SK-N-SH (cell line): ENCODE measurements around the gene NPIPB2. TPM values are rescaled to one million over a fixed set of nuclear protein-coding genes. Genes with fewer than 3 reads are reported as not detected.

Experiments
- CTCF ChIA-PET: fragments of 300-600, 350-600 bp; formaldehyde crosslinking; extraction: SDS; loops from one replicate; lab custom pipeline; 2021; lab: Yijun Ruan, JAX
- POLR2A ChIA-PET: fragments of 350-600 bp; sonication (Branson Sonifier 250); formaldehyde crosslinking; extraction: SDS; loops from one replicate; lab custom pipeline; 2020; ENCODE audit warnings: antibody characterized with exemption, inconsistent platforms; lab: Yijun Ruan, JAX
- DNase-seq: peaks from one replicate; pipeline ENCODE4 v3.0.0; 2012
- H2AFZ ChIP-seq: fragments of 200-600 bp; sonication (generic); 2 replicates; pipeline ENCODE4 v1.8.1; 2016; ENCODE audit warnings: antibody characterized with exemption, mild to moderate bottlenecking, low read depth
- H3F3A ChIP-seq: fragments of 200-600 bp; sonication (generic); replicated peaks from 2 replicates; pipeline ENCODE3; 2016; ENCODE audit warnings: antibody characterized with exemption, mild to moderate bottlenecking; ENCODE audit not compliant: insufficient read depth
- H3K27ac ChIP-seq, 2 experiments: fragments of 200-500 bp in 1 of 2; fragments of 200-600 bp in 1 of 2; sonication (Bioruptor generic) in 1 of 2; sonication (generic), shearing (Covaris generic) in 1 of 2; 2 replicates each; pipeline versions ENCODE4 v1.5.1 to v1.6.1; 2014 to 2016; ENCODE audit warnings: low read depth in 2 of 2, inconsistent platforms in 1 of 2, low read length in 1 of 2, mild to moderate bottlenecking in 1 of 2, mixed read lengths in 1 of 2
- H3K27me3 ChIP-seq: fragments of 200-600 bp; sonication (generic), shearing (Covaris generic); 2 replicates; pipeline ENCODE4 v1.6.1; 2016; ENCODE audit warnings: mixed run types; ENCODE audit not compliant: insufficient read depth
- H3K36me3 ChIP-seq, 2 experiments: fragments of 200-500 bp in 1 of 2; fragments of 200-600 bp in 1 of 2; sonication (Bioruptor generic) in 1 of 2; sonication (generic) in 1 of 2; replicated peaks in 1 of 2; 2 replicates each; pipeline versions ENCODE3 to v1.5.1; 2014 to 2016; ENCODE audit warnings: low read length in 1 of 2, mild to moderate bottlenecking in 1 of 2; ENCODE audit not compliant: insufficient read depth in 2 of 2, control insufficient read depth in 1 of 2
- H3K4me1 ChIP-seq, 2 experiments: fragments of 200-500 bp in 1 of 2; fragments of 200-600 bp in 1 of 2; sonication (Bioruptor generic) in 1 of 2; sonication (generic), shearing (Covaris generic) in 1 of 2; 2 replicates each; pipeline versions ENCODE4 v1.5.1 to v1.6.1; 2014 to 2016; ENCODE audit warnings: low read depth in 1 of 2, low read length in 1 of 2, mixed run types in 1 of 2; ENCODE audit not compliant: insufficient read depth in 2 of 2, control insufficient read depth in 1 of 2
- H3K4me2 ChIP-seq: fragments of 200-600 bp; sonication (generic), shearing (Covaris generic); 2 replicates; pipeline ENCODE4 v1.6.1; 2017; ENCODE audit warnings: mixed run types
- H3K4me3 ChIP-seq, 2 experiments: fragments of 200-500 bp in 1 of 2; fragments of 200-600 bp in 1 of 2; sonication (Bioruptor generic) in 1 of 2; sonication (generic), shearing (Covaris generic) in 1 of 2; 2 replicates each; pipeline versions ENCODE4 v1.5.1 to v1.8.1; 2014 to 2016; ENCODE audit warnings: low read depth in 2 of 2, inconsistent platforms in 1 of 2, low read length in 1 of 2, mild to moderate bottlenecking in 1 of 2, mixed read lengths in 1 of 2, moderate library complexity in 1 of 2
- H3K79me2 ChIP-seq: fragments of 200-600 bp; sonication (generic); 2 replicates; pipeline ENCODE4 v1.8.1; 2017; ENCODE audit warnings: mild to moderate bottlenecking; ENCODE audit not compliant: insufficient read depth
- H3K9ac ChIP-seq: fragments of 200-600 bp; sonication (generic); 2 replicates; pipeline ENCODE4 v1.6.1; 2017; ENCODE audit warnings: mixed run types
- H3K9me2 ChIP-seq: fragments of 200-600 bp; sonication (generic); 2 replicates; pipeline ENCODE4 v1.6.1; 2017; ENCODE audit warnings: mixed run types
- H3K9me3 ChIP-seq: fragments of 200-600 bp; sonication (generic); 2 replicates; pipeline ENCODE4 v1.6.1; 2017; ENCODE audit warnings: mixed run types, mild to moderate bottlenecking, moderate library complexity
- H4K20me1 ChIP-seq: fragments of 200-600 bp; sonication (generic); 2 replicates; pipeline ENCODE4 v1.6.1; 2017; ENCODE audit warnings: mild to moderate bottlenecking, mixed run types; ENCODE audit not compliant: insufficient read depth
- CHD2 ChIP-seq: fragments of 150-350 bp; IDR thresholded peaks from 2 replicates; pipeline ENCODE4 v1.6.1; 2018; ENCODE audit warnings: low read length; ENCODE audit not compliant: partially characterized antibody
- EP300 ChIP-seq, 2 experiments: IDR thresholded peaks; 2 replicates each; pipeline versions ENCODE4 v1.4.0 to v1.6.1; 2012; ENCODE audit warnings: borderline replicate concordance in 1 of 2, low read depth in 1 of 2, low read length in 1 of 2
- FOXM1 ChIP-seq: IDR thresholded peaks from 2 replicates; pipeline ENCODE4 v1.4.0; 2012; ENCODE audit warnings: low read depth, mild to moderate bottlenecking
- GABPA ChIP-seq: IDR thresholded peaks from 2 replicates; pipeline ENCODE4 v1.4.0; 2012; ENCODE audit warnings: low read depth, mild to moderate bottlenecking
- GATA2 ChIP-seq: sonication (generic); formaldehyde crosslinking; IDR thresholded peaks from 2 replicates; pipeline ENCODE4 v1.5.0; 2020; ENCODE audit warnings: mild to moderate bottlenecking, missing genetic modification reagents
- MAX ChIP-seq: IDR thresholded peaks from 2 replicates; pipeline ENCODE4 v1.4.0; 2012; ENCODE audit warnings: low read depth
- NFIC ChIP-seq: IDR thresholded peaks from 2 replicates; pipeline ENCODE4 v1.4.0; 2012; ENCODE audit warnings: borderline replicate concordance
- NRF1 ChIP-seq: IDR thresholded peaks from 2 replicates; pipeline ENCODE4 v1.6.1; 2012; ENCODE audit warnings: low read depth, mild to moderate bottlenecking, low read length
- POLR2AphosphoS5 ChIP-seq: IDR thresholded peaks from 2 replicates; pipeline ENCODE4 v1.6.1; 2012; ENCODE audit warnings: low read depth, low read length
- RAD21 ChIP-seq: IDR thresholded peaks from 2 replicates; pipeline ENCODE4 v1.6.1; 2012; ENCODE audit warnings: mild to moderate bottlenecking, low read length
- RCOR1 ChIP-seq: fragments of 150-350 bp; IDR thresholded peaks from 2 replicates; pipeline ENCODE4 v1.6.1; 2017; ENCODE audit warnings: antibody characterized with exemption, low read length
- RFX5 ChIP-seq: IDR thresholded peaks from 2 replicates; pipeline ENCODE4 v1.6.1; 2012; ENCODE audit warnings: mild to moderate bottlenecking, improper control_type of control experiment, low read length
- TAF1 ChIP-seq: IDR thresholded peaks from 2 replicates; pipeline ENCODE4 v1.6.1; 2012; ENCODE audit warnings: low read depth, mild to moderate bottlenecking, low read length, moderate library complexity, borderline replicate concordance
- TCF12 ChIP-seq: IDR thresholded peaks from 2 replicates; pipeline ENCODE4 v1.4.0; 2012
- TEAD4 ChIP-seq: IDR thresholded peaks from 2 replicates; pipeline ENCODE4 v1.4.0; 2012; ENCODE audit warnings: mild to moderate bottlenecking, borderline replicate concordance; ENCODE audit not compliant: insufficient read depth
- USF2 ChIP-seq: fragments of 150-350 bp; IDR thresholded peaks from 2 replicates; pipeline ENCODE4 v1.6.1; 2017; ENCODE audit warnings: antibody characterized with exemption, low read length, low read depth, borderline replicate concordance
- WGBS: methylation state at CpG from one replicate; pipeline ENCODE4 v1.1.6; 2017; ENCODE audit warnings: low lambda C conversion rate; 5-methylcytosine and 5-hydroxymethylcytosine counted together
- polyA plus RNA-seq, 3 experiments: library from polyadenylated mRNA; depleted of rRNA; stranded (reverse); fragments of >200 nt; gene quantifications; 2 replicates each; pipeline ENCODE4 v1.2.3, GENCODE V29; 2012
- TF ChIP-seq, protein P1 (sequence below): IDR thresholded peaks from 2 replicates; pipeline ENCODE4 v1.4.0; 2012; ENCODE audit warnings: low read depth, borderline replicate concordance
- TF ChIP-seq, protein P2 (sequence below): IDR thresholded peaks from 2 replicates; pipeline ENCODE4; 2012

Gene NPIPB2
- polyA plus RNA-seq, 1 of the 3 experiments (the other 2 are of a cell fraction) = 9.3 TPM

DNA sequence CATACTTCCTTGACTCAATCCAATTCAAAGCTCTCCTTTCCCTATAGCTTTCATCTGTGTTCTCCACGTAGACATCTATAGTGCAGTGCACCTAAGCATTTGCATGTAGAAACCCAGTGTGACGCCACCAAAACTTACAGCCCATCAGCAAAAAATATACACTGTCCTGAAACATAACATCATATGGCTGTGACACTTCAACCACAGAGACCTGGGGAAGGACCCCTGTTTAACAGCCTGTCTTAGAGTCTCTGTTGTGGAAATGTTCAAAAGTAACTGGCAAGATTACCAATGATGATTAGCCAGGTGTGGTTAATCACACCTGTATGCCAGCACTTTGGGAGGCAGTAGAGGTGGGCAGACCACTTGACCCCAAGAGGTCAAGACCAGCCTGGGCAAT, 48.3 kb downstream of the NPIPB2 start (continued):
- TF ChIP-seq, protein P1, sequence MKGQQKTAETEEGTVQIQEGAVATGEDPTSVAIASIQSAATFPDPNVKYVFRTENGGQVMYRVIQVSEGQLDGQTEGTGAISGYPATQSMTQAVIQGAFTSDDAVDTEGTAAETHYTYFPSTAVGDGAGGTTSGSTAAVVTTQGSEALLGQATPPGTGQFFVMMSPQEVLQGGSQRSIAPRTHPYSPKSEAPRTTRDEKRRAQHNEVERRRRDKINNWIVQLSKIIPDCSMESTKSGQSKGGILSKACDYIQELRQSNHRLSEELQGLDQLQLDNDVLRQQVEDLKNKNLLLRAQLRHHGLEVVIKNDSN = no peak
- TF ChIP-seq, all 33 proteins: peak for 0

DNA sequence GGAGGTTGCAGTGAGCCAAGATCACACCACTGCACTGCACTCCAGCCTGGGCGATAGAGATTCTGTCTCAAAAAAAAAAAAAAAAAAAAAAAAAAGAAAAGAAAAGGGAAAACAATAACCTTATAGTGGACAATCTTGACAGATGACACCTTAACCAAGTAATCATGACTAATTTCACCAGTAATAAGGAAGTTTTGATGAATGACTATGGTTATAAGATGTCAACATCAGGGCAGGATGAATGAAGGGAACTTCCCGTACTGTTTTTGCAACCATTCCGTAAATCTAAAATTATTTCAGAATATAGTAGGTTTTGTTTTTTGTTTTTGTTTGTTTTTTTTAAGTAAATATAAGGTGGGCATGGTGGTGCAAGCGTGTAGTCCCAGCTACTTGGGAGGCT, 49.1 kb downstream of the NPIPB2 start:
- Histone ChIP-seq H3K9me3 (no peaks in the 10 kb centered on the region), H2AFZ (no peak overlapping the region), H3K4me1 (peaks cover 0 to 17% of the 10 kb centered on the region in 2 experiments; a peak in 1 of 4 replicates), H3K4me3 (no peak overlapping the region), H4K20me1 (peaks cover 26% of the 10 kb centered on the region), H3K79me2 (peaks cover 79% of the 10 kb centered on the region), H3K27ac (no peak overlapping the region), H3K9ac (no peak overlapping the region), H3F3A (peaks cover 33% of the 10 kb centered on the region), H3K4me2 (no peak overlapping the region), H3K27me3 (no peaks in the 10 kb centered on the region), H3K36me3 (peaks cover 28 to 65% of the 10 kb centered on the region in 2 experiments), H3K9me2 (no peaks in the 10 kb centered on the region)
- POLR2A ChIA-PET = no interaction called here
- TF ChIP-seq, protein P1 = no peak
- TF ChIP-seq GATA2 (CRISPR knock-in tag) (no peak), TAF1 (no peak), CHD2 (no peak), FOXM1 (no peak), RCOR1 (no peak), GABPA (no peak), RFX5 (no peak), NFIC (no peak), NRF1 (no peak), EP300 (IDR thresholded peaks at IDR 0.05; ENCODE audit: borderline replicate concordance in 1 of 2, low read depth in 1 of 2, low read length in 1 of 2) (no peak), USF2 (no peak), RAD21 (no peak), TEAD4 (no peak), MAX (no peak), TCF12 (no peak), POLR2AphosphoS5 (no peak)
- TF ChIP-seq, protein P2, sequence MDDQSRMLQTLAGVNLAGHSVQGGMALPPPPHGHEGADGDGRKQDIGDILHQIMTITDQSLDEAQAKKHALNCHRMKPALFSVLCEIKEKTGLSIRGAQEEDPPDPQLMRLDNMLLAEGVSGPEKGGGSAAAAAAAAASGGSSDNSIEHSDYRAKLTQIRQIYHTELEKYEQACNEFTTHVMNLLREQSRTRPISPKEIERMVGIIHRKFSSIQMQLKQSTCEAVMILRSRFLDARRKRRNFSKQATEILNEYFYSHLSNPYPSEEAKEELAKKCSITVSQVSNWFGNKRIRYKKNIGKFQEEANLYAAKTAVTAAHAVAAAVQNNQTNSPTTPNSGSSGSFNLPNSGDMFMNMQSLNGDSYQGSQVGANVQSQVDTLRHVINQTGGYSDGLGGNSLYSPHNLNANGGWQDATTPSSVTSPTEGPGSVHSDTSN = no peak
- CTCF ChIA-PET = interaction anchor here (1.5 kb wide), 1 partner anchor 176 kb away, joined by 3 read pairs; no protein-coding TSS in a partner anchor
- no peak for DNase-seq
- 94% methylated on average over 4 of the region's 4 CpGs for WGBS
